Left lung (tissue), 14 donors: ENCODE data around the gene ADRA2B. TPM values are rescaled to one million over a fixed set of nuclear protein-coding genes. Genes with fewer than 3 reads are reported as not detected.

ENCODE experiments used
- ATAC-seq: fragments of 200-7000 bp; cut with Tn5 transposase; one replicate; pipeline ENCODE4 v1.9.1; 2020; ENCODE audit warnings: moderate library complexity
- DNase-seq, 4 donors: peaks; one replicate each; pipeline ENCODE4 v3.0.0-alpha.2; 2013 to 2020
- H3K27ac ChIP-seq, 2 donors: fragments of 200-600 bp; sonication (generic) in 1 of 2; one replicate each; pipeline versions ENCODE4 v1.5.0 to v1.8.0; 2020 to 2021
- H3K27me3 ChIP-seq, 2 donors: fragments of 200-600 bp; sonication (generic) in 1 of 2; one replicate each; pipeline versions ENCODE4 v1.5.0 to v1.8.0; 2020 to 2021
- H3K36me3 ChIP-seq, 2 donors: fragments of 200-600 bp; sonication (generic) in 1 of 2; one replicate each; pipeline versions ENCODE4 v1.5.0 to v1.8.0; 2020 to 2021
- H3K4me1 ChIP-seq, 2 donors: fragments of 200-600 bp; one replicate each; pipeline ENCODE4 v1.8.0; 2021
- H3K4me3 ChIP-seq, 2 donors: fragments of 200-600 bp; sonication (generic) in 1 of 2; one replicate each; pipeline versions ENCODE4 v1.5.0 to v1.8.0; 2020 to 2021; ENCODE audit warnings: mild to moderate bottlenecking in 1 of 2
- H3K9me3 ChIP-seq, 2 donors: fragments of 200-600 bp; sonication (generic) in 1 of 2; one replicate each; pipeline versions ENCODE4 v1.5.0 to v1.8.0; 2020 to 2021
- CTCF ChIP-seq, 2 donors: fragments of 200-600 bp; sonication (generic) in 1 of 2; IDR thresholded peaks; one replicate each; pipeline versions ENCODE4 v1.5.0 to v1.8.0; 2021; ENCODE audit warnings: antibody characterized with exemption in 2 of 2
- intact Hi-C, 2 donors: fragments of 100-400 bp; cut with DNase I; formaldehyde crosslinking; loops; one replicate each; pipeline versions ENCODE4 v1.11.2 to v1.14.2; 2022
- long read RNA-seq, 12 donors: library from polyadenylated mRNA in 2 of 12; unstranded in 2 of 12; transcript quantifications; one replicate each; pipeline ENCODE4 v2.0.0 and lab custom pipeline, GENCODE V29; 2019 to 2026
- polyA plus RNA-seq, 6 donors: library from polyadenylated mRNA; unstranded; fragments of 120-200 nt; gene quantifications; one replicate each; pipeline ENCODE4 v1.2.1, GENCODE V29; 2013; ENCODE audit not compliant: insufficient read length in 6 of 6
- total RNA-seq, 2 donors: library from RNA; stranded (reverse); fragmentation: NEBNext Ultra II Directional; extraction: Animal tissue kit (Norgen Biotek cat#: 25700); gene quantifications; one replicate each; pipeline ENCODE4 v1.2.1, GENCODE V29; 2021
- donor health status: DM: no; HTN: yes; CAD: no.
- donor health status: DM: no; HTN: no; CAD: no.

The ADRA2B gene
- total RNA-seq = under 1 TPM; 0.20 to 0.34 TPM
- polyA plus RNA-seq = 1 to 10 TPM in 5 of 6 donors, under 1 TPM in 1; 0.74 to 2.3 (median 1.3) TPM
- long read RNA-seq, donor 1 = 0 reads
- long read RNA-seq, donor 2, partial matches to known transcripts = 0 of 2 reads
- long read RNA-seq, donor 2, other reads (novel, unspliced or antisense) = 0 of 2 reads
- long read RNA-seq, donor 3 = 0 reads
- long read RNA-seq, donor 4 = 0 reads
- long read RNA-seq, donor 5, partial matches to known transcripts = 0 of 1 reads
- long read RNA-seq, donor 5, other reads (novel, unspliced or antisense) = 0 of 1 reads
- long read RNA-seq, donor 6, partial matches to known transcripts = 0 of 1 reads
- long read RNA-seq, donor 6, other reads (novel, unspliced or antisense) = 0 of 1 reads
- long read RNA-seq, donor 7, partial matches to known transcripts = 0 of 1 reads
- long read RNA-seq, donor 7, other reads (novel, unspliced or antisense) = 0 of 1 reads
- long read RNA-seq, donor 8 = 0 reads
- long read RNA-seq, donor 9 = 0 reads
- long read RNA-seq, donor 10 = 0 reads
- long read RNA-seq, donor 11 = 0 reads
- long read RNA-seq, donor 12, partial matches to known transcripts = 0 of 1 reads
- long read RNA-seq, donor 12, other reads (novel, unspliced or antisense) = 0 of 1 reads

DNA sequence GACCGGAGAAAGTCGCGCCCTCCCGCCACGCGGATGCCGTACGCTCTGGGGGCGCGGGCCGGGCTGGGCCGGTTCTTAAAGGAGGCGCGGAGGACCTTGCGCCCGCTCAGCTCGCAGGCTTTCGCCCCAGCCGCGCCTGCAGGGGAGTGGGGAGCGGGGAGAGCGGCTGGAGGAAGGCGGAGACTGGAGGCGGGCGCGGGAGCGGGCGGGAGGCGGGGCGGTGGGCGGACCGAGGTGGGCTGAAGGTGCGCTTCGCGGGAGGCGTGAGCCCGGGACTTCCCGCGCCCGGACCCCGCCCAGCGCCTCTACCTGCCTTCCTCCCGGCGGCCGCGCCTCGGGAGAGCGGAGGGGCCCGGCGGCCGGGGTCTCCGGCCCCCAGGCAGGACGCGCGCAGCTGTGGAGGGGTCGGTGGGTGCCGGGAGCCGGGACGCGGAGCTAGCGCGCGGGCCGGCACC lies at the start of gene ADRA2B:
TSS of gene ADRA2B (minus strand) at position 148 of the 455 bp plus-strand sequence. CDS start 422 bp downstream, outside the sequence.
- no peak within 1 kb of the TSS for H3K27ac ChIP-seq
- peaks cover 4 to 15% of the 10 kb centered on the region in 2 donors for H3K4me1 ChIP-seq
- H3K9me3 ChIP-seq = no peaks in the 10 kb centered on the region
- peak within 1 kb of the TSS; percentile 44 to 64 for H3K4me3 ChIP-seq
- intact Hi-C loops = no loop called here
- no peak for TF ChIP-seq CTCF (IDR thresholded peaks at IDR 0.05)
- DNase-seq = peak; percentile 41 to 91 (median 74)
- H3K36me3 ChIP-seq = no peaks in the 10 kb centered on the region
- peaks cover 18 to 74% of the 10 kb centered on the region in 2 donors for H3K27me3 ChIP-seq
- ATAC-seq = peak; percentile 90

DNA sequence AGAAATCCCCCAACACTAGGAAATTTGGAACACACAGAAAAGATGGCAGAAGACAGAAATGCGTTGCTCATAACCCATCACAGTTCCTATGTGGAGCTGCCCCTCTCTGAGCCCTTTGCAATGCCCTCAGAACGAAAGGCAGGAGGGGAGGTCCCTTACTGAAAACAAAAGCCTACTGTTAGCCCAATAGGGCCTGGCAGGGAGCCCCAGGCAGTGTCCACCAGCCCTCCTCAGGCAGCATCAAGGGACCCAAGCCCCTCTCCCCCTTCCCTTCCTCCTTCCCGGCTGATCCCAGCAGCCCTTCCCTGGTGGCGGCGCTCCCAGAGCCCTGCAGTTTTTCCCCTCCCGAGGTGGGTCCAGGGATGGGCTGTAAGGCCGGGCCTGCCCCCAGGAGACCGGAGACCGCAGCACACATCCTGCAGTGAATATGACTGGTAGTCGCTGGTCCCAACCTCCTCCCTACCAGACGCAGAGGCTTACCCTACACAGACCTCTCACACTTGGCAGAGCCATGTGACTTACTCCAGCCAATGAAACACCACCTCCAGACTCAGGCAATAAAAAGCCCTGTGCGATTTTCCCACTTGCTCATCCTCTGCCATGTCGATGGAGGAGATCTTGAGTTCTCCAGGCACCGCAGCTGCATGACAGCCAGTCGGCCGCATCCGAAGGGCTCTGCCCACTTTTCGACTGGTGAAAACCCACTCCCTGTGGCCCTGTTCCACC lies 48.3 kb upstream of the ADRA2B start:
- intact Hi-C loops = no loop called here
- no peaks in the 10 kb centered on the region for H3K36me3 ChIP-seq
- H3K4me3 ChIP-seq = no peak overlapping the region
- no peak overlapping the region for H3K27ac ChIP-seq
- no peaks in the 10 kb centered on the region for H3K4me1 ChIP-seq
- ATAC-seq = peak; percentile 29
- no peaks in the 10 kb centered on the region for H3K27me3 ChIP-seq
- DNase-seq = no peak
- H3K9me3 ChIP-seq = peaks cover 0 to under 1% of the 10 kb centered on the region in 2 donors
- TF ChIP-seq CTCF (IDR thresholded peaks at IDR 0.05) = no peak

- Histone ChIP-seq H3K36me3 (no peaks in the 10 kb centered on the region), H3K27me3 (no peaks in the 10 kb centered on the region), H3K4me3 (no peak overlapping the region), H3K4me1 (no peaks in the 10 kb centered on the region), H3K9me3 (no peaks in the 10 kb centered on the region), H3K27ac (no peak overlapping the region)
- TF ChIP-seq CTCF (IDR thresholded peaks at IDR 0.05) = no peak
- intact Hi-C loops = no loop called here
- ATAC-seq (no peak), DNase-seq (peak in 1 of 4 donors; percentile 19)
These were observed 47.5 kb upstream of the ADRA2B start for GRCh38 chr2:96163768-96164429.

GRCh38 chr2:96163415-96163767 lies 47.0 kb upstream of the ADRA2B start:
- peaks cover 0 to 3% of the 10 kb centered on the region in 2 donors for H3K27me3 ChIP-seq
- DNase-seq (no peak), ATAC-seq (no peak)
- no peak for TF ChIP-seq CTCF (IDR thresholded peaks at IDR 0.05)
- no peak overlapping the region for H3K4me3 ChIP-seq
- no peaks in the 10 kb centered on the region for H3K4me1 ChIP-seq
- no peak overlapping the region for H3K27ac ChIP-seq
- no peaks in the 10 kb centered on the region for H3K36me3 ChIP-seq
- intact Hi-C loops = no loop called here
- no peaks in the 10 kb centered on the region for H3K9me3 ChIP-seq
